ENCODE data around the gene TBC1D24. TPM values are rescaled to one million over a fixed set of nuclear protein-coding genes. Genes with fewer than 3 reads are reported as not detected.

TBC1D24 gene
- total RNA-seq, 4 donors from 2014 or later = 0.59 to 21.6 (median 4.6) TPM

DNA sequence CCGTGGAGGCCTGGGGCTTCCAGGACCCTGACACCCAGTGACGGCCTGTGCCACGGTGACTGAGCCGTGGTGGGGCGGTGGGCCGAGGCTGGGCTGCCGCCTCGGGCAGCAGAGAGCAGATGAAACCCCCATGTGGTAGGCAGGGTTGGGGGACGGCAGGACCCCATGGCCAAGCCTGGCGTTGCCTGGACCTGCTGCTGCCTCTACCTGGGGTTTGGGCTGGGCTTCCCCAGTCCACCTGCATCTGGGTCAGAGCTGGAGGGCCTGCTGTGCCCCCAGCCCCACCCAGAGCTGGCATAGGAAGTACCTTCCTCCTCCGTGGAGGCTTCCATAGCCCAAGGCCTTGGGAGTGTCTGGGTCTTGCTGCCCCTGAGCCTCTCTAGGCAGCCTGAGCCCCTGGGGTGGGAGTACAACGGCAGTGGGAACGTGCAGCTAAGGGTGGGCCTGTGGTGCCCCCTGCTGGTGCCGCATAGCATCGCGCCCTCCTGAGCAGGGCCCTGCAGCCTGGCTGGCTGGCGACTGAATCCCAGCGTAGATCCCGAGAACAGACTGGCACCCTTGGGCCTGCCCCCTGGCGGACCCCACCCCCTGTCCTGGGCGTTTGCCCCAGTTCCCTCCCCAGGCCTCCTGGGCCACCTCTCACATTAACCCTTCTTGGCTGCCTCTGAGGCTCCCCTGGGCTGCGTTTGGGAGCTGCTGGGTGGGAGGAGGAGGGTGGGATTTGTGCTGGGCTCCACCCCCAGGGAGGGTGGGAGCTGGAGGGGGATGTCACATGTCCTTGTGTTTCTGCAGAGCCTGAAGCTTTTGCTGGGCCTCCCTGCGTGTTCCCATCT lies 26.2 kb downstream of the TBC1D24 start:
- intact Hi-C loops (cut with DNase I; ENCODE audit: low total_unique reads) = no loop called here
- H3K4me1 ChIP-seq = peaks cover 0 to 14% of the 10 kb centered on the region in 2 donors
- H3K4me3 ChIP-seq = peak overlapping the region in 1 of 2 donors; percentile 20
- no peaks in the 10 kb centered on the region for H3K9me3 ChIP-seq
- no peaks in the 10 kb centered on the region for H3K27me3 ChIP-seq
- no peaks in the 10 kb centered on the region for H3K36me3 ChIP-seq
- TF ChIP-seq, protein P1, sequence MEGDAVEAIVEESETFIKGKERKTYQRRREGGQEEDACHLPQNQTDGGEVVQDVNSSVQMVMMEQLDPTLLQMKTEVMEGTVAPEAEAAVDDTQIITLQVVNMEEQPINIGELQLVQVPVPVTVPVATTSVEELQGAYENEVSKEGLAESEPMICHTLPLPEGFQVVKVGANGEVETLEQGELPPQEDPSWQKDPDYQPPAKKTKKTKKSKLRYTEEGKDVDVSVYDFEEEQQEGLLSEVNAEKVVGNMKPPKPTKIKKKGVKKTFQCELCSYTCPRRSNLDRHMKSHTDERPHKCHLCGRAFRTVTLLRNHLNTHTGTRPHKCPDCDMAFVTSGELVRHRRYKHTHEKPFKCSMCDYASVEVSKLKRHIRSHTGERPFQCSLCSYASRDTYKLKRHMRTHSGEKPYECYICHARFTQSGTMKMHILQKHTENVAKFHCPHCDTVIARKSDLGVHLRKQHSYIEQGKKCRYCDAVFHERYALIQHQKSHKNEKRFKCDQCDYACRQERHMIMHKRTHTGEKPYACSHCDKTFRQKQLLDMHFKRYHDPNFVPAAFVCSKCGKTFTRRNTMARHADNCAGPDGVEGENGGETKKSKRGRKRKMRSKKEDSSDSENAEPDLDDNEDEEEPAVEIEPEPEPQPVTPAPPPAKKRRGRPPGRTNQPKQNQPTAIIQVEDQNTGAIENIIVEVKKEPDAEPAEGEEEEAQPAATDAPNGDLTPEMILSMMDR (IDR thresholded peaks at IDR 0.05) = peak; percentile 96 to 100 (median 98)
- peak in 1 of 2 donors; percentile 36 for TF ChIP-seq POLR2A (IDR thresholded peaks at IDR 0.05)
- peak; percentile 85 to 88 for DNase-seq
- peak overlapping the region; percentile 62 to 65 for H3K27ac ChIP-seq

DNA sequence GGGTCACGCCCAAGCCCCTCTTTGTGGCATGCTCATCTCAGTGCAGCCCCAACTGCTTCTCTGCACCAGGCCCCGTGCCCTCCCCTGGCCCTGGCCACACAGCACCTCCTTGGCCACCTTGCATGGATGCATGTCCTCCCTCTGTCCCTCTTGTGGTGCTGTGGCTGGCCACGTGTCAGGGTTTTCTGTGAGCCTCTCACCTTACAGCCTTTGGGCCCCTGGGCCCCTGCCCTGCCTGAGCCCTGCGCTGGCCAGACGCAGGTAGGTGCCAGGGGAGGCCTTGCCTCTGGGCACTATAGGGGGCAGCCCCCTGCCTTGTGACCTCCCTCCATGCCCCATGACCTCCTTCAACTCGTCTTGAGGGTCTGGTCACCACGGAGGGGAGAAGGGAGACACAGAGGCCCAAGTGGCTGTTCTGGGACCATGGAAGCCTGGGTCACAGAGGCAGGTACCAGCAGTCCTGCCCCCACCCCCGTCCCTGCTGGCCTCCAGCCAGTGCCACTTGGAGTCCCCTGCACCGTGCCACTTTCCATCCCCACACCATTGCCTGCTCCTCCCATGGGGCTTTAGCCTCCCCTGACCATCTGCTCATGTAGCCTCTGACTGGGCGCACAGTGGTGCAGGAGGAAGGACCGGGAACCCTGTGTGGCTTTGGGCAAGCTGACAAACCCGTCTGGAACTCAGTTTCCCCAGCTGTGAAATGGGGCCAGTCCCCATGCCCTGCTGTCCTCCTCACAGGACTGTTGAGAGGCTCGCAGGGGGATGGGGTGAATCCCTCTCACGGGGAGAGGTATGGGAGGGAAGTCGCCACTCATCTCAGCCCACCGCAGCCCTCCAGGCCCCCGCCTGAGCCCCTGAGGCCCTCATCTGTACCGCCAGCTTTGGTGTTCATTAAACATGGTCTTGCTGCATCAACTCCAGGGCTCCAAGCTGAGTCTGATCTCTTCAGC lies 27.3 kb downstream of the TBC1D24 start:
- TF ChIP-seq, protein P1 (IDR thresholded peaks at IDR 0.05) = no peak
- no peak for TF ChIP-seq POLR2A (IDR thresholded peaks at IDR 0.05)
- no peak for DNase-seq
- intact Hi-C loops (cut with DNase I; ENCODE audit: low total_unique reads) = no loop called here
- no peaks in the 10 kb centered on the region for H3K9me3 ChIP-seq
- H3K36me3 ChIP-seq = no peaks in the 10 kb centered on the region
- H3K27ac ChIP-seq = peak overlapping the region; percentile 59 to 65
- H3K27me3 ChIP-seq = no peaks in the 10 kb centered on the region
- no peak overlapping the region for H3K4me3 ChIP-seq
- H3K4me1 ChIP-seq = peaks cover 0 to 14% of the 10 kb centered on the region in 2 donors

GRCh38 chr16:2505695-2506094 lies 30.8 kb downstream of the TBC1D24 start:
- intact Hi-C loops (cut with DNase I; ENCODE audit: low total_unique reads) = no loop called here
- Histone ChIP-seq H3K9me3 (no peaks in the 10 kb centered on the region), H3K4me3 (no peak overlapping the region), H3K4me1 (peaks cover 0 to 14% of the 10 kb centered on the region in 2 donors), H3K27ac (no peak overlapping the region), H3K36me3 (no peaks in the 10 kb centered on the region), H3K27me3 (no peaks in the 10 kb centered on the region)
- no peak for DNase-seq
- TF ChIP-seq POLR2A (IDR thresholded peaks at IDR 0.05) = no peak
- TF ChIP-seq, protein P1 (IDR thresholded peaks at IDR 0.05) = no peak

GRCh38 chr16:2507052-2507659 lies 32.2 kb downstream of the TBC1D24 start:
- peaks cover 0 to 8% of the 10 kb centered on the region in 2 donors for H3K4me1 ChIP-seq
- TF ChIP-seq, protein P1 (IDR thresholded peaks at IDR 0.05) = no peak
- TF ChIP-seq POLR2A (IDR thresholded peaks at IDR 0.05) = no peak
- no peaks in the 10 kb centered on the region for H3K36me3 ChIP-seq
- H3K4me3 ChIP-seq = no peak overlapping the region
- no peak overlapping the region for H3K27ac ChIP-seq
- DNase-seq = no peak
- no peaks in the 10 kb centered on the region for H3K27me3 ChIP-seq
- intact Hi-C loops (cut with DNase I; ENCODE audit: low total_unique reads) = no loop called here
- no peaks in the 10 kb centered on the region for H3K9me3 ChIP-seq
